Astrocyte (in vitro differentiated cells and primary cell): ENCODE results near the gene VRK3. TPM values are rescaled to one million over a fixed set of nuclear protein-coding genes. Genes with fewer than 3 reads are reported as not detected.

ENCODE experiments used
- DNase-seq: peaks from one replicate; pipeline ENCODE4 v3.0.0-alpha.2; 2010; ENCODE audit warnings: low read depth
- FAIRE-seq: peaks from 2 replicates; lab custom pipeline; 2011; peaks lifted over from hg19 to GRCh38; lab: Jason Lieb, UNC
- H2AFZ ChIP-seq: 2 replicates; pipeline ENCODE4 v1.6.0; 2012; ENCODE audit warnings: low read depth, low read length, inconsistent platforms
- H3K27ac ChIP-seq: 2 replicates; pipeline ENCODE4 v1.5.1; 2011; ENCODE audit warnings: low read depth, low read length, inconsistent platforms
- H3K27me3 ChIP-seq: 2 replicates; pipeline ENCODE4 v1.6.0; 2011; ENCODE audit warnings: low read length, inconsistent platforms; ENCODE audit not compliant: insufficient read depth
- H3K36me3 ChIP-seq: 2 replicates; pipeline ENCODE4 v1.5.1; 2011; ENCODE audit warnings: low read length, inconsistent platforms; ENCODE audit not compliant: insufficient read depth
- H3K4me1 ChIP-seq: 2 replicates; pipeline ENCODE4 v1.5.1; 2011; ENCODE audit warnings: low read length, inconsistent platforms; ENCODE audit not compliant: insufficient read depth
- H3K4me2 ChIP-seq: 2 replicates; pipeline ENCODE4 v1.6.0; 2012; ENCODE audit warnings: low read length, inconsistent platforms
- H3K4me3 ChIP-seq: 2 replicates; pipeline ENCODE4 v1.5.1; 2011; ENCODE audit warnings: low read depth, mild to moderate bottlenecking, low read length, inconsistent platforms; ENCODE audit not compliant: insufficient read depth
- H3K79me2 ChIP-seq: 2 replicates; pipeline ENCODE4 v1.6.0; 2012; ENCODE audit warnings: mild to moderate bottlenecking, low read length, inconsistent platforms; ENCODE audit not compliant: insufficient read depth
- H3K9ac ChIP-seq: 2 replicates; pipeline ENCODE4 v1.6.0; 2012; ENCODE audit warnings: mild to moderate bottlenecking, low read length, inconsistent platforms
- H3K9me3 ChIP-seq: 2 replicates; pipeline ENCODE4 v1.5.1; 2012; ENCODE audit warnings: low read depth, mild to moderate bottlenecking, low read length, inconsistent platforms; ENCODE audit not compliant: insufficient read depth
- H4K20me1 ChIP-seq: 2 replicates; pipeline ENCODE4 v1.6.0; 2012; ENCODE audit warnings: low read length, inconsistent platforms; ENCODE audit not compliant: insufficient read depth
- H3K27ac Mint-ChIP-seq: one replicate; pipeline ENCODE4 v1.8.0; 2021; ENCODE audit warnings: mild to moderate bottlenecking, mixed read lengths; ENCODE audit not compliant: unreplicated experiment
- H3K27me3 Mint-ChIP-seq: one replicate; pipeline ENCODE4 v1.8.0; 2021; ENCODE audit warnings: low read depth, mixed read lengths; ENCODE audit not compliant: unreplicated experiment
- H3K36me3 Mint-ChIP-seq: one replicate; pipeline ENCODE4 v1.8.0; 2021; ENCODE audit warnings: low read depth, mixed read lengths; ENCODE audit not compliant: unreplicated experiment
- H3K4me1 Mint-ChIP-seq: one replicate; pipeline ENCODE4 v1.8.0; 2021; ENCODE audit warnings: low read depth, mixed read lengths; ENCODE audit not compliant: unreplicated experiment
- H3K4me3 Mint-ChIP-seq: one replicate; pipeline ENCODE4 v1.8.0; 2021; ENCODE audit warnings: mild to moderate bottlenecking, moderate library complexity, mixed read lengths; ENCODE audit not compliant: unreplicated experiment
- H3K9me3 Mint-ChIP-seq: one replicate; pipeline ENCODE4 v1.8.0; 2021; ENCODE audit warnings: mild to moderate bottlenecking, mixed read lengths; ENCODE audit not compliant: unreplicated experiment
- EZH2 ChIP-seq: IDR thresholded peaks from 2 replicates; pipeline ENCODE4 v1.6.1; 2012; ENCODE audit warnings: mild to moderate bottlenecking, low read length, inconsistent platforms; ENCODE audit not compliant: insufficient read depth
- total RNA-seq: library from RNA; stranded (reverse); gene quantifications from 2 replicates; pipeline ENCODE4 v1.2.1, GENCODE V29; 2021
- TF ChIP-seq, protein P1 (sequence below): IDR thresholded peaks from 2 replicates; pipeline ENCODE4 v1.5.1; 2011; ENCODE audit warnings: low read depth, mild to moderate bottlenecking, inconsistent platforms, low read length, moderate library complexity; ENCODE audit not compliant: insufficient read depth

The VRK3 gene
- total RNA-seq, 1 donor from 2014 or later = 33.0 TPM

DNA sequence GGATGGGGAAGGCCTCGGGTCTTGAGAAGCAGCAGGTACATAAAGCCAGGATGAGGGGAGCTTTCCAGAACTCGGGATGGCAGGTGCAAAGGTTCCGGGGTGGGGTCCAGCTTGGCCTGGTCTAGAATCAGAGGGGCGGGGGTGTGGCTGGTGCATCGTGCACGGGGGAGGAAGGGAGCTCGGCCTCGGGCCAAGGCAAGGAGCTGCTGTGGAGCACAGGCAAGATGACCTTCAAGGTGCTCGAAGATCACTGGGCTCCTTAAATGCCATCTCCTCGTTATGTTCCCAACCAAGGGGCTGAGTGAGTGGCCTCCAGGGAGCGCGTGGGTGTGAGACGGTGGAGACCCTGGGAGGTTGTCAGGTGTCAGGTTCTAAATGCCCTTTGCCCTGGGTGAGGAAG is 48.1 kb downstream of the VRK3 start:
- H3K27ac Mint-ChIP-seq = no peak overlapping the region
- H3K27me3 Mint-ChIP-seq = peaks cover 13% of the 10 kb centered on the region
- TF ChIP-seq, protein P1, sequence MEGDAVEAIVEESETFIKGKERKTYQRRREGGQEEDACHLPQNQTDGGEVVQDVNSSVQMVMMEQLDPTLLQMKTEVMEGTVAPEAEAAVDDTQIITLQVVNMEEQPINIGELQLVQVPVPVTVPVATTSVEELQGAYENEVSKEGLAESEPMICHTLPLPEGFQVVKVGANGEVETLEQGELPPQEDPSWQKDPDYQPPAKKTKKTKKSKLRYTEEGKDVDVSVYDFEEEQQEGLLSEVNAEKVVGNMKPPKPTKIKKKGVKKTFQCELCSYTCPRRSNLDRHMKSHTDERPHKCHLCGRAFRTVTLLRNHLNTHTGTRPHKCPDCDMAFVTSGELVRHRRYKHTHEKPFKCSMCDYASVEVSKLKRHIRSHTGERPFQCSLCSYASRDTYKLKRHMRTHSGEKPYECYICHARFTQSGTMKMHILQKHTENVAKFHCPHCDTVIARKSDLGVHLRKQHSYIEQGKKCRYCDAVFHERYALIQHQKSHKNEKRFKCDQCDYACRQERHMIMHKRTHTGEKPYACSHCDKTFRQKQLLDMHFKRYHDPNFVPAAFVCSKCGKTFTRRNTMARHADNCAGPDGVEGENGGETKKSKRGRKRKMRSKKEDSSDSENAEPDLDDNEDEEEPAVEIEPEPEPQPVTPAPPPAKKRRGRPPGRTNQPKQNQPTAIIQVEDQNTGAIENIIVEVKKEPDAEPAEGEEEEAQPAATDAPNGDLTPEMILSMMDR = no peak
- TF ChIP-seq EZH2 = no peak
- Histone ChIP-seq H3K9me3 (no peaks in the 10 kb centered on the region), H3K9ac (no peak overlapping the region), H3K27me3 (no peaks in the 10 kb centered on the region), H3K4me2 (no peak overlapping the region), H3K27ac (no peak overlapping the region), H3K79me2 (no peaks in the 10 kb centered on the region), H4K20me1 (no peaks in the 10 kb centered on the region), H3K36me3 (no peaks in the 10 kb centered on the region), H3K4me3 (no peak overlapping the region), H2AFZ (no peak overlapping the region), H3K4me1 (no peaks in the 10 kb centered on the region)
- H3K4me1 Mint-ChIP-seq = no peaks in the 10 kb centered on the region
- DNase-seq = no peak
- H3K4me3 Mint-ChIP-seq = no peak overlapping the region
- FAIRE-seq = no peak
- H3K9me3 Mint-ChIP-seq = peaks cover 2% of the 10 kb centered on the region
- peaks cover 17% of the 10 kb centered on the region for H3K36me3 Mint-ChIP-seq

DNA sequence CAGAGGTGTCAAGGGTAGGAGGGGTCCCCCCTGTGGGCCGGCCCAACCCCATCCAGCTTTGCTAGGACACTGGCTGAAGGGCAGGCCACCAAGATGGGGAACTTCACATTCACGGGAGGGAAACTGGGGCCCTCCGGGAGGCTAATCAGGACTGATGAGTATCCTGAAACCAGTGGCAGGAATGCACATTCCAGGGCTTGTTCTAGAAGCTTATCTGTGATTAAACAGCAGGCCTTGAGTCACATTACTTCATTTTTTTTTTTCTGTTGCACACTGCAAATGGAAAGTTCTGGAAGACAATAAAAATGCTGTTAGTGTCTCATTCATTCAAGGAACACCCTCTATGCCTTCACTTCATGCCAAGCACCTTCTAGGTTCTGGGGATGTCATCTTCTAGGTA is 48.7 kb downstream of the VRK3 start:
- Mint-ChIP-seq H3K36me3 (peaks cover 11% of the 10 kb centered on the region), H3K27me3 (peaks cover 13% of the 10 kb centered on the region), H3K27ac (no peak overlapping the region), H3K9me3 (peaks cover 2% of the 10 kb centered on the region), H3K4me3 (no peak overlapping the region), H3K4me1 (no peaks in the 10 kb centered on the region)
- DNase-seq = no peak
- Histone ChIP-seq H3K36me3 (no peaks in the 10 kb centered on the region), H3K4me1 (no peaks in the 10 kb centered on the region), H3K27ac (no peak overlapping the region), H4K20me1 (no peaks in the 10 kb centered on the region), H2AFZ (no peak overlapping the region), H3K27me3 (no peaks in the 10 kb centered on the region), H3K9me3 (no peaks in the 10 kb centered on the region), H3K4me3 (no peak overlapping the region), H3K9ac (no peak overlapping the region), H3K4me2 (no peak overlapping the region), H3K79me2 (no peaks in the 10 kb centered on the region)
- no peak for FAIRE-seq
- TF ChIP-seq EZH2 = no peak
- TF ChIP-seq, protein P1 = no peak

DNA sequence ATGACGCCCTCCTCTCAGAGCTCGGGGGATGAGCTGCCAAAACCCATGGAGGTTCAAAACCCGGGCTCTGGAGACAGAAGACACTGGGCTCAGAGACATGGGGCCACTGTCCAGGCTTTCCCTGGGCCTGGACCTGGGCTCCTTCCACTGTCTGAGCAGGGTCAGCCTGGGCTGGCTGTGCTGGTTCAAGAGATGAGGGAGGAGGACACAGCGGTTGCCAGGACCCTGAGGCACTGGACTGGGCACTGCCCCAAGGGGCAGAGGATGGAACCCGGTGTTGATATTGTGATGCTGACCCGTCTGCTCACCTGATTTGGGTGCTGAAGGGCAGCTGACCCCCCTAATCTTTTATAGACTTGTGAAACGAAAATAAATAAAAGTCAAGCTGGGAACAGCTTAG is 50.1 kb downstream of the VRK3 start:
- H3K27me3 ChIP-seq = no peaks in the 10 kb centered on the region

More for the DNA sequence above, 50.1 kb downstream of the VRK3 start:
- Histone ChIP-seq H3K27ac (no peak overlapping the region), H4K20me1 (no peaks in the 10 kb centered on the region), H3K79me2 (no peaks in the 10 kb centered on the region), H3K4me3 (no peak overlapping the region), H3K4me2 (no peak overlapping the region), H3K4me1 (no peaks in the 10 kb centered on the region), H3K9me3 (no peaks in the 10 kb centered on the region), H2AFZ (no peak overlapping the region), H3K9ac (no peak overlapping the region), H3K36me3 (no peaks in the 10 kb centered on the region)
- Mint-ChIP-seq H3K27ac (no peak overlapping the region), H3K4me1 (no peaks in the 10 kb centered on the region), H3K36me3 (peaks cover 11% of the 10 kb centered on the region), H3K9me3 (peaks cover 2% of the 10 kb centered on the region), H3K27me3 (peaks cover 13% of the 10 kb centered on the region), H3K4me3 (no peak overlapping the region)
- no peak for FAIRE-seq
- TF ChIP-seq, protein P1 = no peak
- no peak for TF ChIP-seq EZH2
- no peak for DNase-seq
